ENCODE data around the gene TRIM62.
A peak's percentile ranks its signal among the peaks of the same experiment; 100 is the strongest.
"Not testable (repeated sequence)": the region's sequence is repeated elsewhere in the genome, so short reads cannot be mapped to it uniquely, and the experiment has no call there.

TRIM62 gene

GRCh38 chr1:33158366-33158765, 23.5 kb downstream of the TRIM62 start:
- no peak for DNase-seq

DNA sequence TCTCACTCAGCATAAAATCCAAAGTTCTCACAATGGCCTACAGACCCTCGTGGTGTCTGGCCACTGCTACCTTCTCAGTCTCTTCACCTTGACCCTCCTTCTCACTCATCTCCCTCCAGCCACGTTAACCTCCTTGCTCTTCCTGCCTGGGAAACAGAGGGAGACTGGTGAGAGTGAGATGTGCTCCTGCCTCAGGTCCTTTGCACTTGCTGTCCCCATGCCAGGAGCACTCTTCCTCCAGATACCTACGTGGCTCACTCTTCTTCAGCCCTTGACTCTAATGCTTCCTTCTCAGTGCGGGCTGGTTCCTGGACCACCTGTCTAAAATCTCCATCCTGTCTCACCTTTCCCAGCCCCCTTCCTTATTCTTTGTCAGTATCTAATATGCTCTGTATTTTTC, 24.7 kb downstream of the TRIM62 start:
- DNase-seq: no peak

DNA sequence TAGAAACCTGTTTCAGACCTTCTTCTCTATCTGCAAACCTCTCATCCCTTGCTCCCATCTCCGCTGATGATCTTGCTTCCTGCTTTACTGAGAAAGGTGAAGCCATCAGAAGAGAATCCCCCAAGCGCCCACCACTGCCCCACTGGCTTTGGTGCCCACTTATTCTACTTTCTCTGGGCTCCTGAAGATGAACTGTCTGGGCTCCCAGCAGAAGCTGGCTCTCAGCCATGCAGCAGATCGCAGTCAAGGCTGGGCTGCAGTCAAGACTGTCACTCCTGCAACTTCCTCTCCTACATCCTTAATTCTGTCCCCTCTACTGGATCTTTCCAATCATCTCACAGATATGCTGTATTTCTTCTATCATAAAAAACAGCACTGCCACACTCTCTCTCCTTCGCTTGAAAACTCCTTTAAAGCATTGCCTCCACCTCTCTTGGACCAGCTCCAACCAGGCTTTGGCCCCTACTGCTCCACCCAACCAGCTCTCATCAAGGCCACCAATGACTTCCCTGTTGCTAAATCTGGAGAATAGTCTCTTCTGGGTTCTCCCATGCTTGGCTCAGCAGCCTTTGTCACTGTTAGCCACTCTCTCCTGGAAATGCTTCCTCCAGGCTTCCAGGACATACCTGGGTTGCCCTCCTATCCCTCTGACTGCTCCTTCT, 25.8 kb downstream of the TRIM62 start:
- no peak for DNase-seq

DNA sequence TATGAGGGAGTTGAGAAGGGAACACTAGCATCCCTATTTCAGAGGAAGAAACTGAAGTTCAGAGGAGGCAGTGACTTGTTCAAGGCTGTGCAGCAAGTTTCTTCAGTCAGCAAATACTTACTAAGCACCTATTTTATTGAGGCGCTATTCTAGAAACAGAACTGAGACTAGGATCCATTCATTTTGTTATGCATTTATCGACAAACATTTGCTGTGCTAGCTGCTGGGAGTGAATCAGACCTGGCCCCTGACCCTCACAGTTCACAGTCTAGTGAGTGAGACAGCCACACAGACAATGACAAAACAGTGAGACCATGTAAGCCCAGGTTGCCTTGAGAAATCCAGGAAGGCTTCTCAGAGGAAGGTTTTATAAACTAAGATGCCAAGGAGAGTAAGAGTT, 28.2 kb downstream of the TRIM62 start:
- DNase-seq: no peak

GRCh38 chr1:33152685-33153432, 29.0 kb downstream of the TRIM62 start:
- DNase-seq: no peak

GRCh38 chr1:33151116-33151515, 30.7 kb downstream of the TRIM62 start:
- peak; percentile 15 for DNase-seq

- no peak for DNase-seq
Observed at GRCh38 chr1:33150522-33150921, 31.3 kb downstream of the TRIM62 start.

DNA sequence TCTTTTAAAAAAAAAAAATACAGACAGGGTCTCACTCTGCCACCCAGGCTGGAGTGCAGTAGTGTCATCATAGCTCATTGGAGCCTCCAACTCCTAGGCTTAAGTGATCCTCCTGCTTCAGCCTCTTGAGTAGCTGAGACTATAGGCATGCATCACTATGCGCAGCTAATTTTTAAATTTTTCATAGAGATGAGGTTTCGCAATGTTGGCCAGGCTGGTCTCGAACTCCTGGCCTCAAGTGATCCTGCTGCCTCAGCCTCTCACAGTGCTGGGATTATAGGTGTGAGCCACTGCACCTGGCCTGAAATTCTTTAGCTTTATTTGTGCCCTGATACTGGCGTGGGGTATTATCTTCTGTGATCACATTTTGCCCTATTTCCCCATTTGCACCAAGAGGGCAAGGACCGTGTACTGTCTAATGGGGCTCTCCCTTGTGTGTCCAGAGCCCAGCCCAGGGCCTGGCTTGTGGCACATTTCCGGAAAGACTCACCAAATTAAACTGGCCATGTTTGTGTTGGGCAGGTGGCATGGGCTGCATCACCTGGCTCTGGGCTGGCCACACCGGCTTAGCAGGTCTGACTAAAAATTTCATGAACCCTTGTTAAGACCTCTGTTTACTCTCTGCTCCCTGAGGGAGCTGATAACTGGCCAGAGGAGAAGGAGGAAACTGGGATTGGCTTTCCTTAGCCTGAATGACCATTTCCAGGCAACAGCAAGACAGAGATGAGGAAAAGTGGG, 32.2 kb downstream of the TRIM62 start:
- DNase-seq: no peak

DNA sequence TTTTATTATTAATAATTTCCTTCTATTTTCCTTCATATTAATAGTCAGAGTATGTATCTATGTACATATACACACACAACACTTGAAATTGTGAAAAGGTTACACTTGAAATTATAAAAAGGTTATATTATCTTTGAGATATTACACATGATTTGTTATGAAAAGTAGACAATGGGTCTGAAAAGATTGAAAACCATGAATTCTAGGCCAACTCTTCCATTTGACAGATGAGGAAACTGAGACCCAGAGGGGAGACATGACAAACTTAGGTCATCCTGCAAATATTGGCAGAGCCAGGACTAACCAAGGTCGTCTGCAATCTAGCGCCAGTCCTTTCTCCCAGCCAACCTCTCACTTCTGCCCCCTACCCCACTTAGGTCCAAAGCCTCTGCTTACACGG, 33.2 kb downstream of the TRIM62 start:
- DNase-seq: no peak

DNA sequence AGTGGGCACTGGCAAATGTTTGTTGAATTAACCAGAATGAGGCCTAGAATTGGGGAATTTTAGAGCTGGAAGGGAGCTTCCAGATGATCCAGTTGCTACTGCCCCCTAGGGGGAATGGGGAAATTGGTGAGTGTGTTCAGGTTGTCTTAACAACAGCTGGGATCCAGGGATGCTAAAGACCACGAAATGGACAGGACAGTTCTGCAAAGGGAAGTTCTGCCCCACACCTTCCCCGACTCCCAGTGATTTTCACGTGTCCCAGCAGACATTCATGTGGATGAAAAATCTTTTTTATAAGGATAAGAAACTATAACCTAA, 33.9 kb downstream of the TRIM62 start:
- peak; percentile 34 for DNase-seq

GRCh38 chr1:33147275-33147996, 34.4 kb downstream of the TRIM62 start:
- DNase-seq: no peak

- no peak for DNase-seq
Observed at GRCh38 chr1:33146003-33146402, 35.8 kb downstream of the TRIM62 start.

DNA sequence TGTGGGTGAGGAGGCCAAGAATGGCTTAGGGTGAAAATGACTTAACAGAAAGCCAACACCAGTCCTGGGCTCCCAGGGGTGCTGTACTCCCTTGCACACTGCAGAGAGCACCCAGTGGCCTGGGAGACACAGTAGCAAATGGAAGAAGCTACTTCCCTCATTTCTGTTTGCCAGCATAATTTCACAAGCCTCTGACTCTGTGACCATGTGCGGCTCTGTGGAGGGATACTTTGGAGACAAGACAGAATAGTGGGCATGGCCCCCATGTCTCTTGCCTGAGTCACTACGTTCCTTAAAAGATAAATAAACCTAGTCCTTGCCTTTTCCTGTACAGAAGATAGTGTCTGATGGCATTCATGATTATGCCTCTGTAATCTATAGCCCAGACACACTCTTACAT, 38.1 kb downstream of the TRIM62 start:
- DNase-seq: peak; percentile 9

GRCh38 chr1:33143176-33143575, 38.7 kb downstream of the TRIM62 start:
- DNase-seq: no peak

DNA sequence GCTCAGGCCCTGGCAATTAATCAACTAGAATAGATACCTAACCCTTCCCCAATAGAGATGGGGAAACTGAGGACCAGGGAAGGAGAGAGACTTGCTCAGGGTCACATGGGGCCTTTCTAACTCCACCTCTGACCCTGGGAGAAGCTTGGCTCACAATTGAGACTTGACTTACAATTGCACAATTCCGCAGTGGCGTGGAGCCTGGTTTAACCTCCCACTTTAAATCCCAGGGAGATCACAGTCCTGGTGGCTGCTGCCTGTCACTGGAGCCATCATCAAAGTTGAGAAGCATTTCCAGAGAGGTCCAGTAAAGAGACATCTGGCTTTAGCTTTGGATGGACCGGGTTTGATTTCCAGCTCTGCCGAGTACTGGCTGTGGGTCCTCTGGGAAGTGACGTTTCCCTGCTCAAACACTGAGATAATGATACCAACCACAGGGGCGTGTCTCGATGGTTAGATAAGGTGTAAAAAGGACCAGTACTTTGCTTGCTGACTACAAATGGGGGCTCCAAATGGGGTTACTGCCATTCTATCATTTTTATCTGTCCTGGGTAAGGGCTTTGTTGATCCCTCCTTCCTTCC, 39.3 kb downstream of the TRIM62 start:
- peak; percentile 26 for DNase-seq

DNA sequence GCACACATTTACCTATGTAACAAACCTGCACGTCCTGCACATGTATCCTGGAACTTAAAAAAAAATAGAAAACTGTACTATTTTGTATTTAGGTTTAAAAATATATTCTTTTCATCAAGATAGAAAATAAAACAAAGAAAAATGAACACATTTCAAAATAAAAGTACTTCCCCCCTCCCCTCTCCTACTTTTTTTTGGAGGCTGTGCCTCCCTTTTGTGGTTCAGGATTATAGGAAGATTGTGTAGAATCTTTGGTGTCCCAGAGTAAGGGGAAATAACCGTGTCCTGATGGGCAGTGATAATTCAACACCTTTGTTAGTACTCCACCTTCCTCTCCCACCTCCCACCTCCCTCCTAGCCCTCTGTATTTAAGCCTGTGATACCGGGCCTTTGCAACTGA, 40.1 kb downstream of the TRIM62 start:
- no peak for DNase-seq

DNA sequence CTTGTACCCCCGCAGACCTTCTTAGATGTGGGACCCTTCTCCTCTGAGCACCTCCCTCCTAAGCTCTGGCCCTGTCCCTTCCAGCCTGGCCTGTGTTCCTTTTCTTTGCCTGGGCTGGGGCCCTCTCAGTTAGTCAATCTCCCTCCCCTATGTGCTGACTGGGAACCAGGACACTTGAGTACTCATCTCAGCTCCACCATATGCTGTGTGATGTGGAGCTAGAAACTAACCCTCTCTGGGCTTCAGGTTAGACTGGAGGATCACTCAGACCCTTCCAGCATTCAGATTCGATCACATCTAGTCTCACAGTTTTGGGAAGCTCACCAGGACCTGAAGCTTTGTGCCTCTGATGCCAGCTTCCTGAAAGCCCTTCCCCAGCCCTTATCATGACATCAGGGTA, 40.6 kb downstream of the TRIM62 start:
- no peak for DNase-seq

GRCh38 chr1:33140153-33141149, 41.4 kb downstream of the TRIM62 start:
- no peak for DNase-seq

- DNase-seq: peak; percentile 15
Observed at GRCh38 chr1:33137800-33138199, 44.0 kb downstream of the TRIM62 start.

GRCh38 chr1:33136041-33136440, 45.8 kb downstream of the TRIM62 start:
- DNase-seq: not testable (repeated sequence)

DNA sequence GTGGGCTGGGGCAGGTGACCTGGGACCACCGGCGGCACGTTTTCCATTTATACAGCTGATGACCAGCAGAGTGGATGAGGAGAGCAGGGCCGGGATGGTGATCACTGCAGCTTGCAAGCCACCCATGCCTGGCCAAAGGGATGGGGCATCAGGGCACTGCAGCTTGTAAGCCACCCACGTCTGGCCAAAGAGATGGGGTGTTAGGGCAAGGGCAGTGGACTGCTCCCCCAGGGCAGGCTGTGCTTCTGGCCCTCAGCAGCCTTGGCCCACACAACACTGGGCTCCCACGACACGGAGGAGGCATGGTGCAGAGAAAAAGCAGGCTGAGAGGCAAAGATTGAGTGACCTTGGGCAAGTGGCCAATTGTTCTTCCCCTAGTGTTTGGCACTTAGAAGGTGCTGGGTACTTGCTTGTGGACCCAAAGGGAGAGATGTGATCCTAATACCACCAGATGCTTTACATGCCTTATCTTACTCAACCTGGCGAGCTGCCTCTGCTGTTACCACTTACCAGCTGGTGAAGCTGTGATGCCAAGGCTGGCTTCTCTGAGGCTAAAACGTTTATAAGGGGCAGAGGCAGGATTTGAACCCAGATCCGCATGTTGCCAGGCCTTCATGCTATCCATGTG, 48.3 kb downstream of the TRIM62 start:
- peak; percentile 49 for DNase-seq
